WI38 (cell line): ENCODE data around the gene REEP6.
"Not testable (repeated sequence)": the region's sequence is repeated elsewhere in the genome, so short reads cannot be mapped to it uniquely, and the experiment has no call there.

ENCODE experiments used
- H3K4me3 ChIP-seq: 2 replicates; pipeline ENCODE4 v1.5.1; 2011; ENCODE audit warnings: low read depth, mild to moderate bottlenecking, control low read depth, low read length
- CTCF ChIP-seq: IDR thresholded peaks from 2 replicates; pipeline ENCODE4 v1.5.1; 2012; ENCODE audit warnings: low read depth, mild to moderate bottlenecking, control low read depth, low read length

REEP6 gene

DNA sequence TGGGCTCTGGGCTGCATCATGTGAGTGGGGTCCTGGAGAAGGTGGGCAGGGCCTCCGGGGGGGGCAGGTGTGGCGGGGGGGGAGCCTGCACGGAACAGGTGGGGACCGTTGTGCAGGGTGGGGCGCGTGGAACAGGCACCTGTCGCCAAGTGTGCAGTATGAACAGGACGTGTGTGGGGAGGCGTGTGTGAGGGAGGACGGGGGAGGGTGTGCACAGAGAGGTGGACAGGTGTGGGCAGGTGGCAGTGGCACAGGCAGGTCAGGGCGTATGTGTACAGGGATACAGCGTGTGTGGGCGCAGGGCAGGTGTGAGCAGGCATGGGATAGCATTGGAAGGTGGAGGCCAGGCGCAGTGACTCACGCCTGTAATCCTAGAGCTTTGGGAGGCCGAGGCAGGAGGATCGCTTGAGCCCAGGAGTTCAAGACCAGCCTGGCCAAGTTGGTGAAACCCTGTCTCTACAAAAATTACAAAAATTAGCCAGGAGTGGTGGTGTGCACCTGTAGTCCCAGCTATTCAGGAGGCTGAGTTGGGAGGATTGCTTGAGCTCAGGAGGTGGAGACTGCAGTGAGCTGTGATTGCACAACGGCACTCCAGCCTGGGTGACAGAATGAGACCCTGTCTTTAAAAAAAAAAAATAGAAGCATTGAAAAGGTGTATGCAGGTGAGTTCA, 36.1 kb downstream of the REEP6 start:
- TF ChIP-seq CTCF, result no peak
- no peak overlapping the region for H3K4me3 ChIP-seq

DNA sequence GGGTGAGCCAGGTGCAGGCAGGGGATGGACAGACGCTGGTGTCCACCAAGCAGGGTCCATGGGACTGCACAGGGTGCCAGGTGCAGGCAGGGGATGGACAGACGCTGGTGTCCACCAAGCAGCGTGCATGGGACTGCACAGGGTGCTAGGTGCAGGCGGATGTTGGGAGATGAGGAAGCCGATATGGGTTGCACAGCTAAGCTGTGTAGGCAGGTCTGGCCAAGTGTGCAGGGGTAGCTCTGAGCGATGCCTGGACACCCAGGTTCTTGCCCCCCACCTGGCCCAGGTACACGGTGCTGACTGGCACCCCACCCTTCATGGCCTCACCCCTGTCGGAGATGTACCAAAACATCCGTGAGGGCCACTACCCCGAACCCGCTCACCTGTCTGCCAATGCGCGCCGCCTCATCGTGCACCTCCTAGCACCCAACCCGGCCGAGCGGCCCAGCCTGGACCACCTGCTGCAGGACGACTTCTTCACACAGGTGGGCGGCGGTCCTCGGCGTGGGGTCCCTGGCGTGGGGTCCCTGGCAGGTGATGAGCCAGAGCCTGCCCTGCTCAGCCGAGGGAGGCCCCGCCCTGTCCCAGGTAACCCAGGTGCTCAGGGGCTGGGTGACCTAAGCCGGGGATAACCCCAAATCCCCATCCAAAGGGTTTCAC, 36.8 kb downstream of the REEP6 start:
- no peak for TF ChIP-seq CTCF
- no peak overlapping the region for H3K4me3 ChIP-seq

DNA sequence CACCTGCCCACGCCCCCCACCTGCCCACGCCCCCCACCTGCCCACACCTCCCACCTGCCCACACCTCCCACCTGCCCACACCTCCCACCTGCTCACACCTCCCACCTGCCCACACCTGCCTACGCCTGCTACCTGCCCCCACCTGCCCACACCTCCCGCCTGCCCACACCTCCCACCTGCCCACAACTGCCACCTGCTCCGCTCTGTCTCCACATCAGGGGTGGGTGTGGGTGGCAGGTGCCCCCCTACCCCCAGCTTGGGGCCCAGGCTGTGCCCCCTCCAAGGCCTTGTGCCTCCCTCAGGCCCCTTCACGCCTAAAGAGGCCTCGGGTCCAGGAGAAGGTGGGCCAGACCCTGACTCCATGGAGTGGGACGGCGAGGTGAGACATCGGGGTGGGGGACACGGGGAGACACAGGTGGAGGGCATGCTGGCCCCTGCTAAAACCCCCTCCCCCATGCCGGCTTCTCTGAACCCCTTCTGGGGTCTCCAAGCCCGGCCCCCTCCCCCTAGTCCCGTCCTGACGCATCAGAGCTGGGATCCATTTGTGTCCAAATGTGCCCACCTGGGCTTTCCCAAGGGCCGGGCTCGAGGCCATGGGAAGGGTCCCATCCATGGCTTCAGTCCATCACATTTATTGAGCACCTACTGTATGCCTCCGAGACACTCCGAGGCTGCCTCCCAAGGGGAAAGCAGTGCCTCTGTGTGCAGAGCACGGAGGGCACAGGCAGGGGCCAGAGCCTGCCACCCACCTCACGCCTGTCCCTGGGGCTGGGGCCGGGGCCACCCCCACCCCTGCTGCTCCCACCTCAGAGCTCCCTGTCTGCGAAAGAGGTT, 37.8 kb downstream of the REEP6 start:
- no peak for TF ChIP-seq CTCF
- no peak overlapping the region for H3K4me3 ChIP-seq

GRCh38 chr19:1529430-1529816, 38.4 kb downstream of the REEP6 start:
- H3K4me3 ChIP-seq, result no peak overlapping the region
- TF ChIP-seq CTCF, result no peak

DNA sequence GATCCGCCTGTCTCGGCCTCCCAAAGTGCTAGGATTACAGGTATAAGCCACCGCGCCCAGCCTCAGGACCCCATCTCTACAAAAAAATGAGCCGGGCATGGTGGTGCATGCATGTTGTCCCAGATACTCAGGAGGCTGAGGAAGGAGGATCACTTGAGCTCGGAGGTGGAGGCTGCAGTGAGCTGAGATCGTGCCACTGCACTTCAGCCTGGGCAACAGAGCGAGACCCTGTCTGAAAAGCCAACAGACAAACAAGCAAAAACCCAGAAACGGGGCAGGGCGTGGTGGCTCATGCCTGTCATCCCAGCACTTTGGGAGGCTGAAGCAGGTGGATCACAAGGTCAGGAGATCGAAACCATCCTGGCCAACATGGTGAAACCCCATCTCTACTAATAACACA, 39.9 kb downstream of the REEP6 start:
- H3K4me3 ChIP-seq, result not testable (repeated sequence)

DNA sequence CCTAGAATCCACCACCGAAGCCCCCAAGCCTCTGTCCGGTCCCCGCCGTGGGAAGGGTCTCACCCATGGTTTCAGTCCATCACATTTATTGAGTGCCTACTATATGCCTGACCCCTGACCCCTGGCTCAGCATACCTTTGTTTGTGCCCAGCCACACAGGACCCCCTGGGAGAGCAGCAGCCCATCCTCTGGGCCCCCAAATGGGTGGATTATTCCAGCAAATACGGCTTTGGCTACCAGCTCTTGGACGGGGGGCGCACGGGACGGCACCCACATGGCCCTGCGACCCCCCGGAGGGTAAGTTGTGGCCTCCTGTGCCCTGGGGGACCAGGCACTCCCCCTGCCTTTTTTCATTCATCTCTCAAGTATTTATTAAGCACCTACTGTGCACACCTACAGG, 40.6 kb downstream of the REEP6 start:
- TF ChIP-seq CTCF, result no peak
- no peak overlapping the region for H3K4me3 ChIP-seq

GRCh38 chr19:1532003-1532402, 41.0 kb downstream of the REEP6 start:
- TF ChIP-seq CTCF, result no peak

More at GRCh38 chr19:1532003-1532402, 41.0 kb downstream of the REEP6 start:
- no peak overlapping the region for H3K4me3 ChIP-seq
